Stimulated activated CD8-positive, alpha-beta memory T cell treated with anti-CD3 and anti-CD28 coated beads, Interleukin-7, amount 100 ng/mL, for 4 hours (primary cell): ENCODE results near the gene NEURL3.
"Not testable (repeated sequence)": the region's sequence is repeated elsewhere in the genome, so short reads cannot be mapped to it uniquely, and the experiment has no call there.

Experiments used
- DNase-seq, 2 donors: peaks; one replicate each; pipeline ENCODE4 v3.0.0-alpha.2; 2020; ENCODE audit warnings: low read depth in 2 of 2

Gene NEURL3

GRCh38 chr2:96485751-96486651, 19.2 kb downstream of the NEURL3 start:
- DNase-seq = peak; percentile 78 to 88

- no peak for DNase-seq
These were observed 19.8 kb downstream of the NEURL3 start for GRCh38 chr2:96485350-96485749.

- no peak for DNase-seq
These were observed 21.1 kb downstream of the NEURL3 start for GRCh38 chr2:96484091-96484490.

- DNase-seq = no peak
These were observed 27.7 kb downstream of the NEURL3 start for GRCh38 chr2:96477458-96477857.

GRCh38 chr2:96471772-96472171, 33.4 kb downstream of the NEURL3 start:
- no peak for DNase-seq

GRCh38 chr2:96470636-96471035, 34.5 kb downstream of the NEURL3 start:
- DNase-seq = peak in 1 of 2 donors; percentile 40

- DNase-seq = no peak
These were observed 35.0 kb downstream of the NEURL3 start for GRCh38 chr2:96470109-96470508.

- DNase-seq = no peak
These were observed 36.3 kb downstream of the NEURL3 start for GRCh38 chr2:96468904-96469303.

GRCh38 chr2:96464651-96465050, 40.5 kb downstream of the NEURL3 start:
- no peak for DNase-seq

GRCh38 chr2:96464061-96464460, 41.1 kb downstream of the NEURL3 start:
- DNase-seq = no peak

GRCh38 chr2:96463119-96463518, 42.0 kb downstream of the NEURL3 start:
- DNase-seq = no peak

GRCh38 chr2:96461616-96462015, 43.5 kb downstream of the NEURL3 start:
- DNase-seq = not testable (repeated sequence)

- DNase-seq = no peak
These were observed 53.1 kb downstream of the NEURL3 start for GRCh38 chr2:96452053-96452452.

- DNase-seq = no peak
These were observed 55.5 kb downstream of the NEURL3 start for GRCh38 chr2:96449637-96450036.

- no peak for DNase-seq
These were observed 56.0 kb downstream of the NEURL3 start for GRCh38 chr2:96449174-96449573.

- DNase-seq = no peak
These were observed 57.4 kb downstream of the NEURL3 start for GRCh38 chr2:96447726-96448125.
